OCI-LY3 (cell line): ENCODE data around the gene BMPR2.

Experiments
- EZH2phosphoT487 ChIP-seq: fragments of 200-600 bp; shearing (Covaris generic); IDR thresholded peaks from 2 replicates; pipeline ENCODE4 v1.6.1; 2018; ENCODE audit warnings: antibody characterized with exemption, mixed run types, low read depth
- TF ChIP-seq, protein P1 (sequence below): fragments of 200-600, 300-600 bp; sonication (generic); IDR thresholded peaks from 2 replicates; pipeline ENCODE4 v1.5.1; 2014; ENCODE audit warnings: antibody characterized with exemption, low read length, low read depth

DNA sequence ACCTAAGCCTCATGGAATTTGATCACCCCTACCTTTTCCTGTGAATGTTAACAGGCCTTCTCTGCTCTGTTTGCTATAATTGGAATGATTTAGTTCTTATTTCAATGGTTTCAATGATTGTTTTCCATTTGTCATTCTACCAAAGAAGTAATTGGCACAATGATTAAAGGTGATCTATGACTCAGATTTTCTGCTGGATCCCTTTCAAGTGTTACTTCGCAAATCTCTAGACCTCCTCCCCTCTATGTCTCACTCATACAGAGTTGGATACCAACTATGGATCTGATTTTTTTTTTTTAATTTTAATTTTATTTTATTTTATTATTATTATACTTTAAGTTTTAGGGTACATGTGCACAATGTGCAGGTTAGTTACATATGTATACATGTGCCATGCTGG is 229.0 kb downstream of the BMPR2 start:
- TF ChIP-seq, protein P1, sequence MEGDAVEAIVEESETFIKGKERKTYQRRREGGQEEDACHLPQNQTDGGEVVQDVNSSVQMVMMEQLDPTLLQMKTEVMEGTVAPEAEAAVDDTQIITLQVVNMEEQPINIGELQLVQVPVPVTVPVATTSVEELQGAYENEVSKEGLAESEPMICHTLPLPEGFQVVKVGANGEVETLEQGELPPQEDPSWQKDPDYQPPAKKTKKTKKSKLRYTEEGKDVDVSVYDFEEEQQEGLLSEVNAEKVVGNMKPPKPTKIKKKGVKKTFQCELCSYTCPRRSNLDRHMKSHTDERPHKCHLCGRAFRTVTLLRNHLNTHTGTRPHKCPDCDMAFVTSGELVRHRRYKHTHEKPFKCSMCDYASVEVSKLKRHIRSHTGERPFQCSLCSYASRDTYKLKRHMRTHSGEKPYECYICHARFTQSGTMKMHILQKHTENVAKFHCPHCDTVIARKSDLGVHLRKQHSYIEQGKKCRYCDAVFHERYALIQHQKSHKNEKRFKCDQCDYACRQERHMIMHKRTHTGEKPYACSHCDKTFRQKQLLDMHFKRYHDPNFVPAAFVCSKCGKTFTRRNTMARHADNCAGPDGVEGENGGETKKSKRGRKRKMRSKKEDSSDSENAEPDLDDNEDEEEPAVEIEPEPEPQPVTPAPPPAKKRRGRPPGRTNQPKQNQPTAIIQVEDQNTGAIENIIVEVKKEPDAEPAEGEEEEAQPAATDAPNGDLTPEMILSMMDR, result no peak
- TF ChIP-seq EZH2phosphoT487, result no peak
